ENCODE results near the gene IRF4.

The IRF4 gene

DNA sequence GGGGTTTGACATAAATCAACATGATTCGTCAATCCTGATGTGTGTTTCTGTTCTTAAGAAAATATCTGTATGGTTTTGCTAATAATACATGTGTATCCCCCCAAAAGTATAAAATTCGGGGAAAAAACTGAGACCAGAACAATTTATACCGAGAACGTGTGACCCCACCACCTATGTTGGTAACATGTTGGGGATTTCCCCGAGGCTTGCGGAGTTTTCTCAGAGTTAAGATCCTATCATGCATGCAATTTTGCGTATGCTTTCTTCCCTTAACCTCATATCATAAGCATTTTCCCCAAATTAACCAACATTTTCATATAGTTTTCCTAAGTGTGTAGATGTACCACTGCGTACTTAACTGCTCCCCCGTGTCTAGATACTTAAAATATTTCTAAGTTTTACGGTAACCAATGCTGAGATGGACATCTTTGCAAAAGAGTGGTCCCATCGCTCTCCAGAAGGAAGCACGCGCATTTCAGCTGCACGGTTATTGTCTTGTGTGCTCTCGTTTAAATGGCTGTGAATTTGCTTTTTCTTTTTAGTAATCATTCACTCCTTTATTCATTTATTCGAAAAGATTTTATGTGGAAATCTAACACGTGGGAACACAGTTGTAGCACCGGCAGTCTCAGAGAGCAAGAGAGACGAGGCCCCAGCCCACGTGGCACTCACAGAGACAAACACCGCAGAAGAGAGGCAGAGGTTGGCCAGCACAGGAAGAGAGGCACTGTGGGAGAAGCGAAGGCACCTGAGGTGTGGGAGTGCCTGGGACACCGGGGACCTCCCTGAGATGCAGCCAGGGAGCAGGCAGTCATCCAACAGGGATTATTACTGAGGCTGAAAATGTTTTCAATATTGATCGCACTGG lies 13.2 kb upstream of the IRF4 start:
- Histone ChIP-seq H3K4me2 (ENCODE audit: low read depth, low read length, poor library complexity, severe bottlenecking) (no peak overlapping the region), H3K9ac (ENCODE audit: low read depth, low read length, poor library complexity, severe bottlenecking) (no peak overlapping the region), H3K79me2 (ENCODE audit: insufficient read depth, low read length) (no peaks in the 10 kb centered on the region), H3K4me1 (ENCODE audit: insufficient read depth, low read length, poor library complexity, severe bottlenecking) (peaks cover 30% of the 10 kb centered on the region), H3F3A (ENCODE audit: low read depth) (no peaks in the 10 kb centered on the region), H4K20me1 (ENCODE audit: insufficient read depth, low read length, poor library complexity, severe bottlenecking) (no peaks in the 10 kb centered on the region), H3K36me3 (ENCODE audit: insufficient read depth, low read length) (no peaks in the 10 kb centered on the region), H3K27me3 (ENCODE audit: insufficient read depth, low read length, poor library complexity, severe bottlenecking) (no peaks in the 10 kb centered on the region), H2AFZ (ENCODE audit: low read length) (no peak overlapping the region), H3K9me2 (replicated peaks; ENCODE audit: low read depth, low read length) (no peaks in the 10 kb centered on the region), H3K4me3 (ENCODE audit: low read length, poor library complexity, severe bottlenecking) (no peak overlapping the region), H3K9me3 (ENCODE audit: insufficient read depth, low read depth, low read length) (no peaks in the 10 kb centered on the region)
- TF ChIP-seq, protein P1, sequence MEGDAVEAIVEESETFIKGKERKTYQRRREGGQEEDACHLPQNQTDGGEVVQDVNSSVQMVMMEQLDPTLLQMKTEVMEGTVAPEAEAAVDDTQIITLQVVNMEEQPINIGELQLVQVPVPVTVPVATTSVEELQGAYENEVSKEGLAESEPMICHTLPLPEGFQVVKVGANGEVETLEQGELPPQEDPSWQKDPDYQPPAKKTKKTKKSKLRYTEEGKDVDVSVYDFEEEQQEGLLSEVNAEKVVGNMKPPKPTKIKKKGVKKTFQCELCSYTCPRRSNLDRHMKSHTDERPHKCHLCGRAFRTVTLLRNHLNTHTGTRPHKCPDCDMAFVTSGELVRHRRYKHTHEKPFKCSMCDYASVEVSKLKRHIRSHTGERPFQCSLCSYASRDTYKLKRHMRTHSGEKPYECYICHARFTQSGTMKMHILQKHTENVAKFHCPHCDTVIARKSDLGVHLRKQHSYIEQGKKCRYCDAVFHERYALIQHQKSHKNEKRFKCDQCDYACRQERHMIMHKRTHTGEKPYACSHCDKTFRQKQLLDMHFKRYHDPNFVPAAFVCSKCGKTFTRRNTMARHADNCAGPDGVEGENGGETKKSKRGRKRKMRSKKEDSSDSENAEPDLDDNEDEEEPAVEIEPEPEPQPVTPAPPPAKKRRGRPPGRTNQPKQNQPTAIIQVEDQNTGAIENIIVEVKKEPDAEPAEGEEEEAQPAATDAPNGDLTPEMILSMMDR (conservative IDR thresholded peaks at IDR 0.05; ENCODE audit: low read length) = no peak
- no peak for TF ChIP-seq EZH2phosphoT487 (IDR thresholded peaks at IDR 0.05; ENCODE audit: borderline replicate concordance)

DNA sequence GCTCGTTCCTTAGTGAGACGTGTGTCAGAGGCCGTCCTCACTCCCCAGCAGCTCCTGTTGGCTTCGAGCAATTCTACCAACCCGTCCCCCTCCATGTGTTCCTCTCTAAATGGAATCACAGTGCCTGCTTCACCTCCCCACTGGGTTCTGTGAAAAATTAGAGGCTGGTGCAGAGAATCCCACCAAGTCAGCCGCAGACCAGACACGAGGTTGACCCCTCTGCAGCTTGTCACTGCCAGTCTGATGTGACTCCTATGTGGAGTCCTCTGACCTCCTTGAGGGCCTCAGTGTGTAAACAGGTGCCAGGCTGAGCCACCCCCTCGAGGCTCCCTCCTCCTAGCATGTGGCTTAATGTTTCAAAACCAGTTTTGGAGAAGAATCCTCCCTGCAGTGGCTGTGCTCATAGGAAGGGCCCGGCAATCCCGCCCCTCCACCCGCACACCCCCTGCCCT lies 12.6 kb upstream of the IRF4 start:
- no peak overlapping the region for H3K4me2 ChIP-seq (ENCODE audit: low read depth, low read length, poor library complexity, severe bottlenecking)
- H2AFZ ChIP-seq (ENCODE audit: low read length) = no peak overlapping the region

DNA sequence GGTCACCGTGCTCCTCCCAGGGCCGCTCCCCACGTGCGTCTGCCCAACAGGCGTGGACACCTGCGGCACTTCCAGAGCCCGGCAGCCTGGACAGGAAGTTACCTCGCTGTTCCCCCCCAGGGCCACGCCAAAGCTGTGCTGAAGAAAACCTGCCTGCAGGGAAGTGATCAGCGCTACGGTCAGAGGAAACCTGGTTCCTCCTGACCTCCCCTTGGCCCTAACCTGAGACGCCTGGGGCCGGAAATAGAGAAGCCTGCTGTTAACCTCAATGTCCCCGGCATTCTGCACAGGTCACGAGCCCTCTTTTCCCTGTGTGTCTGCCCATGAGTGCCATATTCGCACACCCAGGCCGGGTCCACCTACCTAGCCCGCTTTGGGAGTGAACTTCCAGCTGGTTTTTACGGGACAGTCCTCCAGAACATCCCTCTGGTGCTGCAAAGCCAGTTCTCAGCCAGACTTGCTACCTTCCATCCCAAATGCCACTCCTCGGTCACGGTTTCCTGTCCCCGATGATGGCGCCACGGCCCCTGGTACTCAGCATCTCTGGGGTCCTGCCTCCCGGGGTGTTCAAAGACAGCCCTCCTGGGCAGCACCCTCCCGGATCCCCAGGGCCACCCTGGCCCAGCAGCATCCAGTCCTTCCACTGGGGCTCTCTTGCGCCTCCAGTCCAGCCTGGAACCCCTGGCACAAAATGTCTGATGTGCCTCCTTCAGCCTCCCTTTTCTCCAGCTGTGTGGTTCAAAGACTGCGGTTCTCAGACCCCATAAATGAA lies 12.0 kb upstream of the IRF4 start:
- Histone ChIP-seq H3K4me1 (ENCODE audit: insufficient read depth, low read length, poor library complexity, severe bottlenecking) (peaks cover 35% of the 10 kb centered on the region), H3K4me3 (ENCODE audit: low read length, poor library complexity, severe bottlenecking) (no peak overlapping the region), H4K20me1 (ENCODE audit: insufficient read depth, low read length, poor library complexity, severe bottlenecking) (no peaks in the 10 kb centered on the region), H2AFZ (ENCODE audit: low read length) (no peak overlapping the region), H3K36me3 (ENCODE audit: insufficient read depth, low read length) (no peaks in the 10 kb centered on the region), H3K79me2 (ENCODE audit: insufficient read depth, low read length) (no peaks in the 10 kb centered on the region), H3K9me3 (ENCODE audit: insufficient read depth, low read depth, low read length) (no peaks in the 10 kb centered on the region), H3K4me2 (ENCODE audit: low read depth, low read length, poor library complexity, severe bottlenecking) (no peak overlapping the region), H3K9ac (ENCODE audit: low read depth, low read length, poor library complexity, severe bottlenecking) (no peak overlapping the region), H3K9me2 (replicated peaks; ENCODE audit: low read depth, low read length) (no peaks in the 10 kb centered on the region), H3K27me3 (ENCODE audit: insufficient read depth, low read length, poor library complexity, severe bottlenecking) (no peaks in the 10 kb centered on the region), H3F3A (ENCODE audit: low read depth) (no peaks in the 10 kb centered on the region)
- TF ChIP-seq, protein P1 (conservative IDR thresholded peaks at IDR 0.05; ENCODE audit: low read length) = no peak
- TF ChIP-seq EZH2phosphoT487 (IDR thresholded peaks at IDR 0.05; ENCODE audit: borderline replicate concordance) = no peak

More for the DNA sequence above, 12.6 kb upstream of the IRF4 start:
- Histone ChIP-seq H3K4me3 (ENCODE audit: low read length, poor library complexity, severe bottlenecking) (no peak overlapping the region), H3K9ac (ENCODE audit: low read depth, low read length, poor library complexity, severe bottlenecking) (no peak overlapping the region), H3K9me2 (replicated peaks; ENCODE audit: low read depth, low read length) (no peaks in the 10 kb centered on the region), H4K20me1 (ENCODE audit: insufficient read depth, low read length, poor library complexity, severe bottlenecking) (no peaks in the 10 kb centered on the region), H3K79me2 (ENCODE audit: insufficient read depth, low read length) (no peaks in the 10 kb centered on the region), H3K9me3 (ENCODE audit: insufficient read depth, low read depth, low read length) (no peaks in the 10 kb centered on the region), H3K27me3 (ENCODE audit: insufficient read depth, low read length, poor library complexity, severe bottlenecking) (no peaks in the 10 kb centered on the region), H3F3A (ENCODE audit: low read depth) (no peaks in the 10 kb centered on the region), H3K36me3 (ENCODE audit: insufficient read depth, low read length) (no peaks in the 10 kb centered on the region), H3K4me1 (ENCODE audit: insufficient read depth, low read length, poor library complexity, severe bottlenecking) (peaks cover 30% of the 10 kb centered on the region)
- TF ChIP-seq EZH2phosphoT487 (IDR thresholded peaks at IDR 0.05; ENCODE audit: borderline replicate concordance) = no peak
- TF ChIP-seq, protein P1 (conservative IDR thresholded peaks at IDR 0.05; ENCODE audit: low read length) = no peak

Measured in Loucy (cell line).